ENCODE results near the gene CCZ1. TPM values are rescaled to one million over a fixed set of nuclear protein-coding genes. Genes with fewer than 3 reads are reported as not detected.
"Not testable (repeated sequence)": the region's sequence is repeated elsewhere in the genome, so short reads cannot be mapped to it uniquely, and the experiment has no call there.

Gene CCZ1
- total RNA-seq, 1 donor, result 18.3 TPM

- not testable (repeated sequence) for DNase-seq (ENCODE audit: low read depth in 2 of 3, low spot score in 2 of 3)
These were observed 6.2 kb downstream of the CCZ1 start for GRCh38 chr7:5904726-5905125.

GRCh38 chr7:5908835-5909234 lies 10.3 kb downstream of the CCZ1 start:
- not testable (repeated sequence) for DNase-seq (ENCODE audit: low read depth in 2 of 3, low spot score in 2 of 3)

- DNase-seq (ENCODE audit: low read depth in 2 of 3, low spot score in 2 of 3), result not testable (repeated sequence)
These were observed 18.0 kb downstream of the CCZ1 start for GRCh38 chr7:5916529-5916928.

GRCh38 chr7:5924180-5924579 lies 25.6 kb downstream of the CCZ1 start:
- not testable (repeated sequence) for DNase-seq (ENCODE audit: low read depth in 2 of 3, low spot score in 2 of 3)

- not testable (repeated sequence) for DNase-seq (ENCODE audit: low read depth in 2 of 3, low spot score in 2 of 3)
These were observed 26.1 kb downstream of the CCZ1 start for GRCh38 chr7:5924630-5925029.

GRCh38 chr7:5926263-5926870 lies 27.8 kb downstream of the CCZ1 start:
- not testable (repeated sequence) for DNase-seq (ENCODE audit: low read depth in 2 of 3, low spot score in 2 of 3)

- DNase-seq (ENCODE audit: low read depth in 2 of 3, low spot score in 2 of 3), result not testable (repeated sequence)
These were observed 31.8 kb downstream of the CCZ1 start for GRCh38 chr7:5930290-5930689.

- DNase-seq (ENCODE audit: low read depth in 2 of 3, low spot score in 2 of 3), result not testable (repeated sequence)
These were observed 32.7 kb downstream of the CCZ1 start for GRCh38 chr7:5931250-5931649.

- DNase-seq (ENCODE audit: low read depth in 2 of 3, low spot score in 2 of 3), result not testable (repeated sequence)
These were observed 33.5 kb downstream of the CCZ1 start for GRCh38 chr7:5931905-5932644.

- DNase-seq (ENCODE audit: low read depth in 2 of 3, low spot score in 2 of 3), result not testable (repeated sequence)
These were observed 36.5 kb downstream of the CCZ1 start for GRCh38 chr7:5934945-5935450.

GRCh38 chr7:5963205-5963604 lies 64.7 kb downstream of the CCZ1 start:
- not testable (repeated sequence) for DNase-seq (ENCODE audit: low read depth in 2 of 3, low spot score in 2 of 3)

- not testable (repeated sequence) for DNase-seq (ENCODE audit: low read depth in 2 of 3, low spot score in 2 of 3)
These were observed 65.3 kb downstream of the CCZ1 start for GRCh38 chr7:5963810-5964209.

GRCh38 chr7:5970347-5970911 lies 71.9 kb downstream of the CCZ1 start, which contains the start of gene RSPH10B:
Gene RSPH10B (minus strand): TSS chr7:5970689. CDS start chr7:5967116, 3,573 bp downstream.
- DNase-seq (ENCODE audit: low read depth in 2 of 3, low spot score in 2 of 3), result not testable (repeated sequence)

- not testable (repeated sequence) for DNase-seq (ENCODE audit: low read depth in 2 of 3, low spot score in 2 of 3)
These were observed 75.0 kb downstream of the CCZ1 start for GRCh38 chr7:5973580-5973979.

Small RNAs within 50 kb of the gene (small RNA-seq; reads per million reads assigned to genes)
- not detected for gene RN7SL556P

Other genes starting within 250 kb of the CCZ1 start
- gene RNF216, start 117.1 kb upstream of the CCZ1 start, total RNA-seq, result 24.5 TPM
- gene OCM, start 17.9 kb upstream of the CCZ1 start, total RNA-seq, result not detected
- gene RSPH10B, start 72.0 kb downstream of the CCZ1 start, total RNA-seq, result not detected
- 10.2 TPM for gene PMS2, start 110.3 kb downstream of the CCZ1 start, total RNA-seq
- gene AIMP2, start 110.5 kb downstream of the CCZ1 start, total RNA-seq, result 37.2 TPM
- gene ANKRD61, start 132.6 kb downstream of the CCZ1 start, total RNA-seq, result under 0.01 TPM
- 141 TPM for gene EIF2AK1, start 160.4 kb downstream of the CCZ1 start, total RNA-seq
- gene USP42, start 206.2 kb downstream of the CCZ1 start, total RNA-seq, result 7.0 TPM